ENCODE data around the gene MYH10.

MYH10 gene

GRCh38 chr17:8649157-8650118 lies 18.9 kb upstream of the MYH10 start:
- Histone ChIP-seq H3K27me3 (ENCODE audit: low read length) (no peaks in the 10 kb centered on the region), H3K9me2 (replicated peaks; ENCODE audit: insufficient read depth, low read length) (no peaks in the 10 kb centered on the region), H3K36me3 (ENCODE audit: low read length) (no peaks in the 10 kb centered on the region), H2AFZ (ENCODE audit: low read depth, low read length, severe bottlenecking) (no peak overlapping the region), H3K4me2 (ENCODE audit: low read depth, low read length, poor library complexity, severe bottlenecking) (no peak overlapping the region), H4K20me1 (ENCODE audit: low read depth, low read length) (no peaks in the 10 kb centered on the region), H3K9me3 (ENCODE audit: insufficient read depth, low read length) (no peaks in the 10 kb centered on the region), H3K79me2 (ENCODE audit: insufficient read depth, low read length) (no peaks in the 10 kb centered on the region), H3K4me3 (ENCODE audit: insufficient read depth, low read length, poor library complexity, severe bottlenecking) (no peak overlapping the region), H3K27ac (ENCODE audit: low read depth, low read length) (no peak overlapping the region), H3F3A (ENCODE audit: insufficient read depth) (no peaks in the 10 kb centered on the region), H3K9ac (ENCODE audit: low read length) (no peak overlapping the region)
- TF ChIP-seq EZH2phosphoT487 (conservative IDR thresholded peaks at IDR 0.05; ENCODE audit: low read length) (no peak), CTCF (IDR thresholded peaks at IDR 0.05; ENCODE audit: insufficient read depth, low read length, poor library complexity, severe bottlenecking) (no peak)

DNA sequence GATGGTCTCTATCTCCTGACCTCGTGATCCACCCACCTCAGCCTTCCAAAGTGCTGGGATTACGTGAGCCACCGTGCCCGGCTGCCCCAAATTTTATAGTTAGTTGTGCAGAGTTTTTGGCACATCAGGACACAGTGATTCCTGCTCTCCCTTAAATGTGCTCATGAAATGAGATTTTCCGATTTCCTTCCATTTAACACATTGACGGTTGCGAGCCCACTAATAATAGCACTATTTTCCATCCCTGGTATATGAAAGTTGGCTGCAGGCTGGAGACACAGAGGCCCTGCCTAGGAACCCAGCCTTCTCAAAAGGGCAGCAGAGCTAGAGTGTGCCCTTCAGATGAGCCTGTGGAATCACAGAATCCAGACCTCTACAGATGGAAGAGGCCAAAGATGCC lies 17.4 kb upstream of the MYH10 start:
- no peaks in the 10 kb centered on the region for H3K9me2 ChIP-seq (replicated peaks; ENCODE audit: insufficient read depth, low read length)
- no peaks in the 10 kb centered on the region for H3K79me2 ChIP-seq (ENCODE audit: insufficient read depth, low read length)
- H3F3A ChIP-seq (ENCODE audit: insufficient read depth) = no peaks in the 10 kb centered on the region
- H3K4me2 ChIP-seq (ENCODE audit: low read depth, low read length, poor library complexity, severe bottlenecking) = no peak overlapping the region
- 0 out of 2 replicates have a peak, but pooled peaks cover under 1% of the 10 kb centered on the region for H3K27me3 ChIP-seq (ENCODE audit: low read length)
- H3K36me3 ChIP-seq (ENCODE audit: low read length) = no peaks in the 10 kb centered on the region
- H4K20me1 ChIP-seq (ENCODE audit: low read depth, low read length) = no peaks in the 10 kb centered on the region
- no peak overlapping the region for H3K27ac ChIP-seq (ENCODE audit: low read depth, low read length)
- no peak overlapping the region for H3K4me3 ChIP-seq (ENCODE audit: insufficient read depth, low read length, poor library complexity, severe bottlenecking)
- no peaks in the 10 kb centered on the region for H3K9me3 ChIP-seq (ENCODE audit: insufficient read depth, low read length)
- TF ChIP-seq CTCF (IDR thresholded peaks at IDR 0.05; ENCODE audit: insufficient read depth, low read length, poor library complexity, severe bottlenecking) = no peak
- no peak for TF ChIP-seq EZH2phosphoT487 (conservative IDR thresholded peaks at IDR 0.05; ENCODE audit: low read length)
- no peak overlapping the region for H3K9ac ChIP-seq (ENCODE audit: low read length)
- no peak overlapping the region for H2AFZ ChIP-seq (ENCODE audit: low read depth, low read length, severe bottlenecking)

- no peak for TF ChIP-seq EZH2phosphoT487 (conservative IDR thresholded peaks at IDR 0.05; ENCODE audit: low read length)
- TF ChIP-seq CTCF (IDR thresholded peaks at IDR 0.05; ENCODE audit: insufficient read depth, low read length, poor library complexity, severe bottlenecking) = no peak
- Histone ChIP-seq H3K4me2 (ENCODE audit: low read depth, low read length, poor library complexity, severe bottlenecking) (no peak overlapping the region), H4K20me1 (ENCODE audit: low read depth, low read length) (no peaks in the 10 kb centered on the region), H3K9me2 (replicated peaks; ENCODE audit: insufficient read depth, low read length) (no peaks in the 10 kb centered on the region), H2AFZ (ENCODE audit: low read depth, low read length, severe bottlenecking) (no peak overlapping the region), H3K27me3 (ENCODE audit: low read length) (0 out of 2 replicates have a peak, but pooled peaks cover 2% of the 10 kb centered on the region), H3K36me3 (ENCODE audit: low read length) (no peaks in the 10 kb centered on the region), H3K79me2 (ENCODE audit: insufficient read depth, low read length) (no peaks in the 10 kb centered on the region), H3K27ac (ENCODE audit: low read depth, low read length) (no peak overlapping the region), H3K4me3 (ENCODE audit: insufficient read depth, low read length, poor library complexity, severe bottlenecking) (no peak overlapping the region), H3K9me3 (ENCODE audit: insufficient read depth, low read length) (no peaks in the 10 kb centered on the region), H3F3A (ENCODE audit: insufficient read depth) (no peaks in the 10 kb centered on the region), H3K9ac (ENCODE audit: low read length) (no peak overlapping the region)
Measured at GRCh38 chr17:8647202-8647601, 16.7 kb upstream of the MYH10 start.
